ENCODE results near the gene PLEKHG4B.
"Not testable (repeated sequence)": the region's sequence is repeated elsewhere in the genome, so short reads cannot be mapped to it uniquely, and the experiment has no call there.

Gene PLEKHG4B

DNA sequence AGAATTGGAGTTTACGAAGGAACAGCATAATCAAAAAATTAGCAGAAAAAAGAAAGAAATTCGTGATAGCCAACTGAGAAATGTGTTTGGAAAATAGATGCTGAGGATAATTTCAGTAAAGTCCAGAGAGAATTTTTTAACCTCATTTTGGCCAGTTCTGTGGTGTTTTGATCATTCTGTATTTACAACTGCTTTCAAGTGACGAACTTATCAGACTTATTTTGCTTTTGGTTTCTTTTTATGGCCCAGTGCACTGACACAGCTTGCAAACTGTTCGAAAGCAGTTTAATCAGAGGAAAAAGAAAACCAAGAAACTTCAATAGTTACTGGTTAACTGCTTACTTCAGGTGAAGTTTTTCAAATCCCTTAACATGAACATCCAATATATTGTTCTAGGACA, 128.0 kb downstream of the PLEKHG4B start:
- no peak for DNase-seq (ENCODE audit: low spot score)

DNA sequence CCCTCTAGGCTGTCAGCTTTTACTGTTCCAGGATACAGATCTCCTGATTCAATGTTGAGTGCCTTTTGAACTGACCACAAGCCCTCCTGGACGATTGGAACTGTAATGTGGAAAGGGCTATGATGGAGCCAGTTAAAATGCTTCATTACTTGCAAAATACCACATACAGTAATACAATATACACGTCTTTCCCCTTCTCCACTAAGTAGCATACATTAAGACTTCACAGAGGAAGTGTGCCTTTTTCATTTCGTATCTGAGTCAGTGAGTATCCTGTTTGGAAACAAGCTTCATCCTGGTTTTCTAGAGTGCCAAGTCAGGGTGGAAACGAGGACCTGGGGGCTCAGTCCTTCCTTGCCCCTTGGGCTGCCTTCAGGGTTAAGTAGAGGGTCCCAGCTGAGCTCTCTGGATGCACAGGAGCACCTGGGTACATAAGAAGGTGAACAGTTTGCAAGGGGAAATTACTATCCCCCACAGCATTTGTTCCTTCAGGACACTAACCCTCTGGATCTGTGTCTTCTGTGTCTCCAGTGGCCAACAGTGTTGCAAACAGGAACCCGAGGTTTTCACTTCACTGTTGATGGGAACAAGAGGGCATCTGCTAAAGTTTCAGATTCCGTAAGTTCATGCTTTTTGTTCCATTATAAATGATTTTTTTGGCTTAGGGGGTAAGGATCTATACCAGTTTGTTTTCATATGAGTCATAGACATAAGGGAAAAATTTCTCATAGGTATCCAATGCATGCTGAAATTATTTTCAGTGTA, 131.2 kb downstream of the PLEKHG4B start:
- DNase-seq (ENCODE audit: low spot score): not testable (repeated sequence)

DNA sequence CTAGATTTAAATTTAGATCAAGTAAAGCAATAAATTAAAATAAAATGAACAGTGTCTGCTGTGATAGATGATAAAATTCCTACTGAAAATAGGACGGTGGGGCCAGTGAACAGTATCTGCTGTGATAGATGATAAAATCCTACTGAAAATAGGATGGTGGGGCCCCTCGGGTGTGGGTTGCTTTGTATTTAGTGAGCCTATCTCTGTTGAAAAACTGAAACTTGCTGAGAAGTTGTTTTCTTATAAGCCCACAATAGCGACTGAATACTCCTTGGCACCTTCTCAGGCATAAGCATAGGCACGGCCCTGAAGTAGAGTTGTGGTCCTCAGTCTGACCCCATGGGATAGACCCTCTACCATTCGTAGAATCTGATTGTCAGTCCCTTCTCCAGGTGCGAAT, 131.8 kb downstream of the PLEKHG4B start:
- DNase-seq (ENCODE audit: low spot score): no peak

DNA sequence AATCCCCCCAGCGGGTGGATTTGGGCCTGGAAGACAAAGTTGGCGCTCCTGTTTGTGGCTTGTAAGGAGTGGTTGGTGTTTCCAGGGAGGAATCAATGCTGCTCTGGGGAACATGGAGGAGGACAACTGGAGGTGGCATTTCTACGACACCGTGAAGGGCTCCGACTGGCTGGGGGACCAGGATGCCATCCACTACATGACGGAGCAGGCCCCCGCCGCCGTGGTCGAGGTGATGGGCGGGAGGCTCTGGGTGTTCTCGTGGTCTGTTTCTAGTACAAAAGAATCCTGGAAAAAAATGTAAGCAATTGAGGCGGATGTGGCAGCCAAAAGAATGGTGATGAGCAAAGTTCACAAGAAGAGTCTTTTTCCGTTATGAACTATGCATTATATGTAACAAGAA, 133.4 kb downstream of the PLEKHG4B start:
- no peak for DNase-seq (ENCODE audit: low spot score)

DNA sequence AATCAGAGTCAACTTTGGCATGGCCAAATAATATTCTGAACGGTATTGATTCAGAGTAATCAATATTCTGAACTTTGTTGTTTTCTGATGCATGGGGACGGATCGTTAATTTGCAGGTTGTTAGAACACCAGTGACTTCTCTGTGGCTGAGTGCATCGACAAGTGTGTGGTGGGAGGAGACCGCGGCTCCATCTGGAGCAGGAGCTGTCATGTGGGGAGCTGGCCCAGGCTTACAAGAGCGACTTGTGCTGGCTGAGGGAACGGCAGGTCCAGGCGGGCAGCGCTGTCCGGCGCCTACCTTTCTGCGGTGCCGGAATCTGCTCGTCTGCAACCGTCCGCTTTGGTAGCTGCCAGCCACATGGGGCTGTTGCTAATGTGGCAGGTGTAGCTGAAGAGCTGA, 135.4 kb downstream of the PLEKHG4B start:
- DNase-seq (ENCODE audit: low spot score): not testable (repeated sequence)

DNA sequence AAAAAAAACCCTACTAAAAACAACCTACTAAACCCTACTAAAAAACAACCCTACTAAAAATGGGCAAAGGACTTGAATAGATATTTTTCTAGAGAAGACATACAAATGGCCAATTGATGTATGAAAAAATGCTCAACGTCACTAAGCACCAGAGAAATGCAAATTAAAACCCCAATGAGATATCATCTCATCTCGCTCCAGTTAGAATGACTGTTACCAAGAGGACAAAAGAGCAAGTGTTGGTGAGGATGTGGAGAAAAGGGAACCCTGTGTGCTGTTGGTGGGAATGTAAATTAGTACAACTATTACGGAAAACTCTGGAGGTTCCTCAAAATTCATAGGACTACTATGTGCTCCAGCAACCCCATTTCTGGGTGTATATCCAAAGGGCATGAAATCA, 136.9 kb downstream of the PLEKHG4B start:
- no peak for DNase-seq (ENCODE audit: low spot score)

DNA sequence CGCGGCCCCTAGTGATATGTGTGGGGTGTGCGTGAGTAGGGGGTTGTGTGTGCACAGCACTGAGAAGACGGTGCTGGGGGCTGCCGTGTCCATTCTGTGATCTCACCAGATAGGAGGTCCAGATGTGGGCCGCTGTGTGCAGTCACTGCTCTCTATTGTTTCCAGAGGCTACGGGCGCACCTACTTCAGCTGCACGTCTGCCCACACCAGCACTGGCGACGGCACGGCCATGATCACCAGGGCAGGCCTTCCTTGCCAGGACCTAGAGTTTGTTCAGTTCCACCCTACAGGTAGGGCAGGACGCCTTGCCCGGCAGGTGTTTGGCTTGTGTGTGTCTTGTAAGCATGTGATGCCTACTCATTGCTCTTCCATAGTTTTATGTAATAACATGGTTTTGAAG, 138.7 kb downstream of the PLEKHG4B start:
- DNase-seq (ENCODE audit: low spot score): no peak

DNA sequence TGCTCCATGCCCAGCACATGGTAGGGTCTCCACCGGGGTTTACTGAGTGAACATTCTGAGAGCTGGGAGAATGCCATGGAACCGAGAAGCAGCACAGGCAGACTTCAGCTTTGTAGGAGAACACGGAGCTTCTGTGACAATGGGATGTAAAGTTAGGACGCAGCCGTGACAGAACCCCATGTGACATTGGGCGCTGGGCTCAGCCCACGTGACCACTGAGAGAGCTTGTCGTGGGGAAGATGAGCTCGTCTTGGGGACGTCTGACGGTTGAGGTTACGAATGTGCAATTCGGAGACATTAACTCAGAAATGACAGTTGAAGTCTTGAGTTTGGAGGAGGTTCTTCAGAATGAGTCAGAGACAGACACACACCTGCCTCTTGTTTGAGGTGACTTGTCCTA, 139.7 kb downstream of the PLEKHG4B start:
- DNase-seq (ENCODE audit: low spot score): no peak

DNA sequence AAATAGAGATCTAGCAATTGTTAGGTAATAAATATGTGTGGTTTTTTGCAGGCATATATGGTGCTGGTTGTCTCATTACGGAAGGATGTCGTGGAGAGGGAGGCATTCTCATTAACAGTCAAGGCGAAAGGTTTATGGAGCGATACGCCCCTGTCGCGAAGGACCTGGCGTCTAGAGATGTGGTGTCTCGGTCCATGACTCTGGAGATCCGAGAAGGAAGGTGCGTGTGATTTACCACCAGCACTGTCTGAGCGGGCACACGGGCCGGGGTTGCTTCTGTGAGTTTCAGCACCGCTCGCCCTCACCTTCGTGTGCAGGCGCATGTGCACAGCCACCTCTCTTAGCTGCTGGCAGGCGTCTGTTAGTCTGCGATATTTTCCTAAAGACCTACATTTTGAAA, 141.5 kb downstream of the PLEKHG4B start:
- DNase-seq (ENCODE audit: low spot score): not testable (repeated sequence)

DNA sequence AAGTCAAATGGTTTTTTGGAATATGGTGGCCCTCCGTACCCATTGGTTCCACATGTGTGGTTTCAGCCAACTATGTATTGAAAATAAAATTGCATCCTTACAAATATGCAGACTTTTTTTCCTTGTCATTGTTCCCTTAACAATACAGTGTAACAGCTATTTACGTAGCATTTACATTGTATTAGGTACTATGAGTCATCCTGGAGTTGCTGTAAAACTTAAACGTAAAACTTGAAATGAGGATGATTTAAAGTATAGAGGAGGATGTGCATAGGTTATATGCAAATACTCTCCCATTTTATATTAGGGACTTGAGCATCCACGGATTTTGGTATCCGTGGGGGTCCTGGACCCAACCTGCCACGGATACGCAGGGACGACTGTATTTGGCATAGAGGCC, 142.5 kb downstream of the PLEKHG4B start:
- DNase-seq (ENCODE audit: low spot score): no peak

DNA sequence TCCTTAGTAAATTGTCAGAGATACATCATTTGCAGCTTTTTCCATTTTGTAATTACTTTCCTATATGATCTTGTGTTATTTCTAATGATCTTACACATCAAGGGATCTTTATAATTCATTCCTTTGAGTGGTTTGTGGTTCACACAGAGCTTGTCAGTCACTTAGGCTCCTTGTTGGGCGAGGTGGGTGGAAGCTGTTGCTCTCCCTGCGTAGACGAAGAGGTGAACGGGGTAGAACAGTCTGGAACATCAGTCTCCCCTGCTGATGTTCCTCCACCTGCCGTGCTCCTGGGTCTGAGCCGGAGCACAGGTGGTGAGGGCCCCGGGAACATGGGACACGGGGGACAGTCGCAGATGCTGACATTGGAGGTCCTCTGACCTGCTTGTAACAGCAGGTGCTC, 143.6 kb downstream of the PLEKHG4B start:
- DNase-seq (ENCODE audit: low spot score): not testable (repeated sequence)

DNA sequence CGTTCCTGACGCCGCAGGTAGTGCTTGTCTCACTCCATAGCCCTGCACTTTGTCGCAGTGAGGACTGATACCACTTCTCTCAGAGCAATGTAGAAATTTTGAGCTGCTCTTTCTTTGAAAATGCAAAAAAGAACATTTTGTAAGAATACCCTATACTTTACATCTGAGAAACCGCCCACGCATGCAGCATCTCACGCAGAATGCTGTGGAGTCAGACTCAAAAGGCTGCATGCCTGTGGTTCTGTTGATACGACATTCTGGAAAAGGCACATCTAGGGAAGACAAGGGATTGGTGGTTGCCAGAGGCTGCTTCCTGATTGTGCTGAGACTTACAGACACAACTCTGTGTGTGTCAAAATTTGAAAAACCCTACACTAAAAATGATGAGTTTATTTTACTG, 146.0 kb downstream of the PLEKHG4B start:
- not testable (repeated sequence) for DNase-seq (ENCODE audit: low spot score)

Small RNAs within 50 kb of the gene (small RNA-seq; reads per million reads assigned to genes)
- gene RF00019: 0 reads per million in 2 experiments
